Uterus (tissue), 2 donors: ENCODE data around the gene CACNA1B.

Experiments used
- CTCF ChIP-seq, 4 experiments: fragments of 200-600 bp in 2 of 4; fragments of 450-650 bp in 2 of 4; sonication (generic) in 2 of 4; IDR thresholded peaks; one replicate each; pipeline ENCODE4 v1.5.1; 2016 to 2019; ENCODE audit warnings: antibody characterized with exemption in 4 of 4, mild to moderate bottlenecking in 2 of 4, moderate library complexity in 1 of 4
- POLR2A ChIP-seq, 2 donors: fragments of 450-650 bp; IDR thresholded peaks; one replicate each; pipeline ENCODE4 v1.6.1; 2016; ENCODE audit warnings: antibody characterized with exemption in 2 of 2, mild to moderate bottlenecking in 1 of 2, moderate library complexity in 1 of 2

DNA sequence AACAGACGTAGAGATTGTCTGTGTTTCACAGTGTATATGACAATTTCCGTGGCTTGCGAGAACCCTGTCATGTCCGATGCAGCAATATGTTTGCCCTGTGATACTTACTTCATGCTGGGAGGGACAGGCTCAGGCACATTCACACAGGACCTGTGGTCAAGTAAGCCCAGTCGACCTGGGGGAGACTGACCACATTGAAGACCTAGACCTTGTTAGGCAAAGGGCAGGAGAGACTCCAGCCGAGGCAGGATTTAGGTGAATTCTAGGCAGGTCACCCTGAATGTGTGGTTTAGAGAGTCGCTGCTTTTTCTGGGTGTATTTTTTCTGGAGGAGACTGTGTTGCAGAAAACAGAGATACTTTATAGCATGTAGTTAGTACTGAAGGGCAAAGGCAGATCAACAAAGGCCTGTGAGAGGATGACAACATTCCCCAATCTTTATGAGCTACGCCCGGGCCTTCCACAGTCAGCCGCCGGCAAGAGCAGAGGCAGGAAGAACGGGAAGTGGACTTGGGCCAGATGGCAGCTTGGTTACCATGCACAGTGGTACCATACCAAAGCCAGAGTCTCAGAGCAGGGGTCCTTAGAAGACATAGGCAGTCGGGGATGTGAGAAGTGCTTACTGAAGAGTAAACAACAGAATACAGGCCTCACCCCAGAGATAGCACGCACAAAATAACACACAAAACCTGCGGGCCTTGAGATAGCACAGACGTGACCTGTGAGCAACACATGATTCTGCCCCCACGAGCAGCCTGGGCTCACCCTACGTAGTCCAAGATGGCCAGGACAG is 220.7 kb downstream of the CACNA1B start:
- TF ChIP-seq CTCF (IDR thresholded peaks at IDR 0.05) (no peak), POLR2A (IDR thresholded peaks at IDR 0.05) (no peak)
